ENCODE data around the gene IL12RB2. TPM values are rescaled to one million over a fixed set of nuclear protein-coding genes. Genes with fewer than 3 reads are reported as not detected.

The IL12RB2 gene
- total and polyA plus RNA-seq, 10 of the 15 experiments (the other 5 are each of a cell fraction or from before 2014, with no cell fraction given), result 0.15 to 1.1 (median 0.54) TPM; not detected in 1

DNA sequence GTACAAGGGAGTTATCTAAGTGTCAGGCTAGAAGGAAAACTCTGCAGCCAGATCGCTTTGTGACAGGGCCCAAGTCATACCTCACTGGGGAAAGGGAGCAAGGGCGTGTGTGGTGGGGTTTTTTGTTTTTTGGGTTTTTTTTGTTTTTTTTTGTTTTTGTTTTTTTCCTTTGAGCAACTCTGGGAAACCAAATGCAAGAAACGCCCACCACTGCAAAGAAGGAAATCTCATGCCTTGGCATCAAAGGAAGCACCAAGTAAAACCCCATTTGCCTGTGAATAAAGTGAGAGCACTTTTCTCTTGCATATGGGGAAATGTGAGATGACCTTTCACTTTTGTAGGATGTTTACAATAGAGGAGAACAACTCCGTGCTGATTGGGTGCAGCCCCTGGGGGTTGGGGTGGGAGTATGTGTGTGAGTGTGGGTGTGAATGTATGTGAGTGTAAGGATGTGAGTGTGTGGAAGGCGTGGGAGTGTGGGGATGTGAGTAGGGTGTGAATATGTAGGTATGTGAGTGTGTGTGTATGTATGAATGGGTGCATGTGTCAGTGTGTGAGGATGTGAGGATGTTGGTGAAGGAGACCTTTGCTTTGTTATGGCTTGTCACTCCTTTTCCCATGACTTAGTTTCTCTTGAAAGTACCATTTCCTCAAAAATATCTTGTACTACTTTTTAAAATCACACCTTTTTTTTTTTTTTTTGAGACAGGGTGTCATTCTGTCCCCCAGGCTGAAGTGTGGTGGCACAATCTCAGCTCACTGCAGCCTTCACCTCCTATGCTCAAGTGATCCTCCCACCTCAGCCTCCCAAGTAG lies 34.6 kb downstream of the IL12RB2 start (continued):
- TF ChIP-seq ATF2 (IDR thresholded peaks at IDR 0.05; ENCODE audit: low read length) (peak; percentile 73), RBBP5 (conservative IDR thresholded peaks at IDR 0.05) (no peak), SP1 (IDR thresholded peaks at IDR 0.05; ENCODE audit: low read depth, low read length) (peak; percentile 31), SMAD1 (IDR thresholded peaks at IDR 0.05; ENCODE audit: low read depth, partially characterized antibody) (peak; percentile 74), DPF2 (IDR thresholded peaks at IDR 0.05) (peak; percentile 34; the same call in 1 of the 2 replicates), FOXM1 (IDR thresholded peaks at IDR 0.05; ENCODE audit: low read depth, low read length) (0 out of 2 replicates have a peak, but pooled peaks have one; percentile 37), IKZF1 (conservative IDR thresholded peaks at IDR 0.05) (peak; percentile 45), NBN (IDR thresholded peaks at IDR 0.05) (peak; percentile 97), SPI1 (IDR thresholded peaks at IDR 0.05; ENCODE audit: borderline replicate concordance, insufficient read depth, low read depth, low read length) (peak; percentile 55; the same call in 1 of the 2 replicates), GATAD2B (conservative IDR thresholded peaks at IDR 0.05; ENCODE audit: low read depth) (peak; percentile 61), MTA3 (IDR thresholded peaks at IDR 0.05; ENCODE audit: borderline replicate concordance, low read length) (no peak; the same call in 1 of the 2 replicates), MEF2B (IDR thresholded peaks at IDR 0.05; ENCODE audit: partially characterized antibody, poor library complexity, severe bottlenecking) (peak; percentile 82), IRF4 (IDR thresholded peaks at IDR 0.05; ENCODE audit: low read depth, low read length) (peak; percentile 52; the same call in 1 of the 2 replicates), NFYA (IDR thresholded peaks at IDR 0.05; ENCODE audit: borderline replicate concordance, low read depth, low read length) (no peak), RCOR1 (conservative IDR thresholded peaks at IDR 0.05; ENCODE audit: low read depth, low read length) (0 out of 2 replicates have a peak, but pooled peaks have one; percentile 23), MTA2 (IDR thresholded peaks at IDR 0.05; ENCODE audit: low read depth) (peak; percentile 79), IKZF2 (IDR thresholded peaks at IDR 0.05) (peak; percentile 86 to 87), CBX5 (IDR thresholded peaks at IDR 0.05; ENCODE audit: low read depth) (peak; percentile 40; the same call in 1 of the 2 replicates), RFX5 (IDR thresholded peaks at IDR 0.05; ENCODE audit: low read depth, low read length) (no peak), HDGF (IDR thresholded peaks at IDR 0.05) (peak; percentile 92), ZNF622 (IDR thresholded peaks at IDR 0.05) (no peak), EGR1 (IDR thresholded peaks at IDR 0.05; ENCODE audit: borderline replicate concordance in 1 of 2, low read depth in 2 of 2, low read length in 2 of 2) (peak in 1 of 2 experiments; percentile 75; a peak in 2 of 3 replicates), CEBPB (IDR thresholded peaks at IDR 0.05; ENCODE audit: borderline replicate concordance in 1 of 2, low read depth in 2 of 2, low read length in 2 of 2) (0 out of 4 replicates have a peak, but pooled peaks of 1 of the 2 experiments have one; percentile 47), POLR2AphosphoS5 (IDR thresholded peaks at IDR 0.05; ENCODE audit: low read length) (no peak), POU2F2 (IDR thresholded peaks at IDR 0.05; ENCODE audit: borderline replicate concordance, low read depth, low read length) (peak; percentile 28; the same call in 2 of the 3 replicates)
- TF ChIP-seq, protein P1, sequence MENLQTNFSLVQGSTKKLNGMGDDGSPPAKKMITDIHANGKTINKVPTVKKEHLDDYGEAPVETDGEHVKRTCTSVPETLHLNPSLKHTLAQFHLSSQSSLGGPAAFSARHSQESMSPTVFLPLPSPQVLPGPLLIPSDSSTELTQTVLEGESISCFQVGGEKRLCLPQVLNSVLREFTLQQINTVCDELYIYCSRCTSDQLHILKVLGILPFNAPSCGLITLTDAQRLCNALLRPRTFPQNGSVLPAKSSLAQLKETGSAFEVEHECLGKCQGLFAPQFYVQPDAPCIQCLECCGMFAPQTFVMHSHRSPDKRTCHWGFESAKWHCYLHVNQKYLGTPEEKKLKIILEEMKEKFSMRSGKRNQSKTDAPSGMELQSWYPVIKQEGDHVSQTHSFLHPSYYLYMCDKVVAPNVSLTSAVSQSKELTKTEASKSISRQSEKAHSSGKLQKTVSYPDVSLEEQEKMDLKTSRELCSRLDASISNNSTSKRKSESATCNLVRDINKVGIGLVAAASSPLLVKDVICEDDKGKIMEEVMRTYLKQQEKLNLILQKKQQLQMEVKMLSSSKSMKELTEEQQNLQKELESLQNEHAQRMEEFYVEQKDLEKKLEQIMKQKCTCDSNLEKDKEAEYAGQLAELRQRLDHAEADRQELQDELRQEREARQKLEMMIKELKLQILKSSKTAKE (IDR thresholded peaks at IDR 0.05; ENCODE audit: low read depth, poor library complexity, severe bottlenecking), result peak; percentile 42
- TF ChIP-seq, protein P2, sequence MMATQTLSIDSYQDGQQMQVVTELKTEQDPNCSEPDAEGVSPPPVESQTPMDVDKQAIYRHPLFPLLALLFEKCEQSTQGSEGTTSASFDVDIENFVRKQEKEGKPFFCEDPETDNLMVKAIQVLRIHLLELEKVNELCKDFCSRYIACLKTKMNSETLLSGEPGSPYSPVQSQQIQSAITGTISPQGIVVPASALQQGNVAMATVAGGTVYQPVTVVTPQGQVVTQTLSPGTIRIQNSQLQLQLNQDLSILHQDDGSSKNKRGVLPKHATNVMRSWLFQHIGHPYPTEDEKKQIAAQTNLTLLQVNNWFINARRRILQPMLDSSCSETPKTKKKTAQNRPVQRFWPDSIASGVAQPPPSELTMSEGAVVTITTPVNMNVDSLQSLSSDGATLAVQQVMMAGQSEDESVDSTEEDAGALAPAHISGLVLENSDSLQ (IDR thresholded peaks at IDR 0.05), result peak; percentile 44; the same call in 1 of the 2 replicates
